ENCODE results near the gene AACS.
"Not testable (repeated sequence)": the region's sequence is repeated elsewhere in the genome, so short reads cannot be mapped to it uniquely, and the experiment has no call there.

Gene AACS

GRCh38 chr12:125092872-125093680 is 27.8 kb downstream of the AACS start:
- DNase-seq: no peak

- DNase-seq: no peak
Observed at GRCh38 chr12:125093681-125094330, 28.6 kb downstream of the AACS start.

GRCh38 chr12:125096894-125097293 is 31.7 kb downstream of the AACS start:
- no peak for DNase-seq

GRCh38 chr12:125097427-125097826 is 32.2 kb downstream of the AACS start:
- DNase-seq: no peak

- DNase-seq: no peak
Observed at GRCh38 chr12:125098676-125099408, 33.6 kb downstream of the AACS start.

GRCh38 chr12:125099409-125099782 is 34.2 kb downstream of the AACS start:
- no peak for DNase-seq

- DNase-seq: no peak
Observed at GRCh38 chr12:125100551-125101434, 35.6 kb downstream of the AACS start.

GRCh38 chr12:125104982-125105381 is 39.7 kb downstream of the AACS start:
- no peak for DNase-seq

GRCh38 chr12:125105600-125105999 is 40.4 kb downstream of the AACS start:
- DNase-seq: no peak

GRCh38 chr12:125110641-125111360 is 45.6 kb downstream of the AACS start:
- no peak for DNase-seq

GRCh38 chr12:125111403-125111802 is 46.2 kb downstream of the AACS start:
- DNase-seq: no peak

GRCh38 chr12:125112614-125113013 is 47.4 kb downstream of the AACS start:
- DNase-seq: not testable (repeated sequence)

- DNase-seq: no peak
Observed at GRCh38 chr12:125113263-125113662, 48.0 kb downstream of the AACS start.

- DNase-seq: no peak
Observed at GRCh38 chr12:125113789-125114188, 48.6 kb downstream of the AACS start.

- no peak for DNase-seq
Observed at GRCh38 chr12:125114365-125115141, 49.3 kb downstream of the AACS start.

- no peak for DNase-seq
Observed at GRCh38 chr12:125120566-125120965, 55.3 kb downstream of the AACS start.

GRCh38 chr12:125121106-125121505 is 55.9 kb downstream of the AACS start:
- no peak for DNase-seq

GRCh38 chr12:125122668-125123067 is 57.4 kb downstream of the AACS start:
- DNase-seq: no peak

- no peak for DNase-seq
Observed at GRCh38 chr12:125124320-125124966, 59.2 kb downstream of the AACS start.

- no peak for DNase-seq
Observed at GRCh38 chr12:125125271-125125670, 60.0 kb downstream of the AACS start.

All from stimulated activated CD4-positive, alpha-beta T cell treated with anti-CD3 and anti-CD28 coated beads, Interleukin-4, amount 100 ng/mL, for 1 hour (primary cell).